Measurements from ENCODE around the gene TLNRD1.

- TF ChIP-seq CTCF (IDR thresholded peaks at IDR 0.05) = no peak
- no peak for TF ChIP-seq POLR2A (IDR thresholded peaks at IDR 0.05)
These were observed 38.4 kb downstream of the TLNRD1 start for GRCh38 chr15:81038975-81039607.
